OCI-LY1 (cell line): ENCODE results near the gene GPRIN1.
A peak's percentile ranks its signal among the peaks of the same experiment; 100 is the strongest.

ENCODE experiments used
- H2AFZ ChIP-seq: fragments of 200-600 bp; sonication (generic), shearing (Covaris generic); 2 replicates; pipeline ENCODE4 v1.6.0; 2014; ENCODE audit warnings: antibody characterized with exemption, mild to moderate bottlenecking, low read length
- H3F3A ChIP-seq: fragments of 200-600 bp; sonication (generic), shearing (Covaris generic); 2 replicates; pipeline ENCODE4 v1.6.0; 2014; ENCODE audit warnings: mild to moderate bottlenecking, antibody characterized with exemption, low read length, moderate library complexity; ENCODE audit not compliant: insufficient read depth
- H3K27ac ChIP-seq: fragments of 200-600 bp; sonication (generic); 2 replicates; pipeline ENCODE4 v1.5.1; 2014; ENCODE audit warnings: low read length, mixed run types, mild to moderate bottlenecking, low read depth; ENCODE audit not compliant: poor library complexity, severe bottlenecking
- H3K27me3 ChIP-seq: fragments of 200-600 bp; sonication (generic); 2 replicates; pipeline ENCODE4 v1.6.0; 2014; ENCODE audit warnings: antibody characterized with exemption, mild to moderate bottlenecking, low read length, moderate library complexity; ENCODE audit not compliant: insufficient read depth
- H3K36me3 ChIP-seq: fragments of 200-600 bp; sonication (generic); 2 replicates; pipeline ENCODE4 v1.6.1; 2014; ENCODE audit warnings: mild to moderate bottlenecking, antibody characterized with exemption, low read length, moderate library complexity, mixed read lengths; ENCODE audit not compliant: insufficient read depth
- H3K4me1 ChIP-seq: fragments of 200-600 bp; sonication (generic); 2 replicates; pipeline ENCODE4 v1.5.1; 2014; ENCODE audit warnings: mild to moderate bottlenecking, low read length, moderate library complexity; ENCODE audit not compliant: insufficient read depth, severe bottlenecking
- H3K4me2 ChIP-seq: fragments of 200-600 bp; sonication (generic), shearing (Covaris generic); 2 replicates; pipeline ENCODE4 v1.6.1; 2014; ENCODE audit warnings: low read length
- H3K4me3 ChIP-seq: fragments of 200-600 bp; sonication (generic); 2 replicates; pipeline ENCODE4 v1.5.1; 2014; ENCODE audit warnings: low read length, low read depth, mild to moderate bottlenecking, mixed read lengths; ENCODE audit not compliant: poor library complexity, severe bottlenecking
- H3K79me2 ChIP-seq: fragments of 200-600 bp; shearing (Covaris generic); 2 replicates; pipeline ENCODE4 v1.6.1; 2016; ENCODE audit warnings: mixed run types, low read length, mixed read lengths; ENCODE audit not compliant: insufficient read depth
- H3K9ac ChIP-seq: fragments of 200-600 bp; sonication (generic), shearing (Covaris generic); 2 replicates; pipeline ENCODE4 v1.6.1; 2014; ENCODE audit warnings: mild to moderate bottlenecking, low read length, mixed read lengths
- H3K9me2 ChIP-seq: fragments of 200-600 bp; sonication (generic), shearing (Covaris generic); 2 replicates; pipeline ENCODE4 v1.6.1; 2014; ENCODE audit warnings: low read depth, mild to moderate bottlenecking, low read length, mixed read lengths
- H3K9me3 ChIP-seq: fragments of 200-600 bp; shearing (Covaris generic); 2 replicates; pipeline ENCODE4 v1.6.1; 2014; ENCODE audit warnings: low read length, mixed read lengths
- H4K20me1 ChIP-seq: fragments of 200-600 bp; sonication (generic), shearing (Covaris generic); 2 replicates; pipeline ENCODE4 v1.6.0; 2016; ENCODE audit warnings: mild to moderate bottlenecking, low read length; ENCODE audit not compliant: insufficient read depth
- CTCF ChIP-seq: fragments of 200-600 bp; sonication (generic), shearing (Covaris generic); IDR thresholded peaks from 2 replicates; pipeline ENCODE4 v1.5.1; 2017; ENCODE audit warnings: mild to moderate bottlenecking, antibody characterized with exemption, low read length, moderate library complexity, mixed read lengths
- EZH2 ChIP-seq: fragments of 200-600 bp; sonication (generic), shearing (Covaris generic); IDR thresholded peaks from 2 replicates; pipeline ENCODE4 v1.8.0; 2017; ENCODE audit warnings: borderline replicate concordance, mixed run types, mild to moderate bottlenecking, antibody characterized with exemption, low read length, moderate library complexity, mixed read lengths

GPRIN1 gene

GRCh38 chr5:176610435-176610773 is 448 bp upstream of the GPRIN1 start:
- peak overlapping the region; percentile 80 for H3K9ac ChIP-seq
- H3K9me3 ChIP-seq: no peaks in the 10 kb centered on the region
- no peaks in the 10 kb centered on the region for H3F3A ChIP-seq
- H3K4me3 ChIP-seq: peak overlapping the region; percentile 86
- no peaks in the 10 kb centered on the region for H3K36me3 ChIP-seq
- H3K9me2 ChIP-seq: no peaks in the 10 kb centered on the region
- TF ChIP-seq CTCF (no peak), EZH2 (no peak)
- H3K4me2 ChIP-seq: peak overlapping the region; percentile 97
- no peaks in the 10 kb centered on the region for H3K4me1 ChIP-seq
- H3K27me3 ChIP-seq: no peaks in the 10 kb centered on the region
- H2AFZ ChIP-seq: no peak overlapping the region
- H4K20me1 ChIP-seq: no peaks in the 10 kb centered on the region
- H3K79me2 ChIP-seq: no peaks in the 10 kb centered on the region
- no peak overlapping the region for H3K27ac ChIP-seq

- Histone ChIP-seq H3K9me3 (no peaks in the 10 kb centered on the region), H3K36me3 (no peaks in the 10 kb centered on the region), H3K27me3 (no peaks in the 10 kb centered on the region), H3F3A (no peaks in the 10 kb centered on the region), H2AFZ (no peak overlapping the region), H4K20me1 (no peaks in the 10 kb centered on the region), H3K9me2 (no peaks in the 10 kb centered on the region), H3K4me1 (no peaks in the 10 kb centered on the region), H3K79me2 (no peaks in the 10 kb centered on the region), H3K27ac (no peak overlapping the region), H3K9ac (peak overlapping the region; percentile 71; the same call in 1 of the 2 replicates), H3K4me3 (peak overlapping the region; percentile 86), H3K4me2 (peak overlapping the region; percentile 78)
- TF ChIP-seq EZH2 (no peak), CTCF (no peak)
These were observed 826 bp downstream of the GPRIN1 start for GRCh38 chr5:176608937-176609723.

GRCh38 chr5:176608142-176608705 is 1.7 kb downstream of the GPRIN1 start:
- H3K36me3 ChIP-seq: no peaks in the 10 kb centered on the region
- H3K9ac ChIP-seq: no peak overlapping the region
- H4K20me1 ChIP-seq: no peaks in the 10 kb centered on the region
- H3K27me3 ChIP-seq: no peaks in the 10 kb centered on the region
- no peaks in the 10 kb centered on the region for H3K9me3 ChIP-seq
- H3K4me2 ChIP-seq: no peak overlapping the region
- TF ChIP-seq EZH2: no peak
- TF ChIP-seq CTCF: no peak
- H3K27ac ChIP-seq: no peak overlapping the region
- no peak overlapping the region for H2AFZ ChIP-seq
- H3K4me3 ChIP-seq: no peak overlapping the region
- no peaks in the 10 kb centered on the region for H3F3A ChIP-seq
- H3K79me2 ChIP-seq: no peaks in the 10 kb centered on the region
- no peaks in the 10 kb centered on the region for H3K9me2 ChIP-seq
- no peaks in the 10 kb centered on the region for H3K4me1 ChIP-seq
